Lung (tissue), 12 donors: ENCODE data around the gene CEP70. TPM values are rescaled to one million over a fixed set of nuclear protein-coding genes. Genes with fewer than 3 reads are reported as not detected.

Experiments
- ATAC-seq: fragments of 200-7000 bp; cut with Tn5 transposase; one replicate; pipeline ENCODE4 v1.9.1; 2020; ENCODE audit warnings: moderate number of reproducible peaks; ENCODE audit not compliant: insufficient read depth, low FRiP score
- DNase-seq, 3 donors: peaks; one replicate each; pipeline ENCODE4 v3.0.0-alpha.2; 2013 to 2017
- H3K27ac ChIP-seq, 2 donors: one replicate each; pipeline ENCODE4 v1.5.1; 2013; ENCODE audit warnings: mild to moderate bottlenecking in 2 of 2, moderate library complexity in 2 of 2, control low read depth in 1 of 2, inconsistent platforms in 1 of 2, low read depth in 1 of 2, low read length in 1 of 2
- H3K27me3 ChIP-seq, 3 donors: one replicate each; pipeline ENCODE4 v1.5.1; 2013; ENCODE audit warnings: low read length in 2 of 3; ENCODE audit not compliant: control insufficient read depth in 3 of 3, insufficient read depth in 3 of 3
- H3K36me3 ChIP-seq, 4 donors: one replicate each; pipeline ENCODE4 v1.5.1; 2013; ENCODE audit warnings: low read length in 4 of 4, mild to moderate bottlenecking in 1 of 4, moderate library complexity in 1 of 4; ENCODE audit not compliant: control insufficient read depth in 4 of 4, insufficient read depth in 4 of 4
- H3K4me1 ChIP-seq, 5 donors: one replicate each; pipeline ENCODE4 v1.5.1; 2013; ENCODE audit warnings: low read length in 5 of 5, mild to moderate bottlenecking in 2 of 5, moderate library complexity in 1 of 5; ENCODE audit not compliant: control insufficient read depth in 5 of 5, insufficient read depth in 5 of 5
- H3K4me3 ChIP-seq: one replicate; pipeline ENCODE4 v1.5.1; 2013; ENCODE audit warnings: mild to moderate bottlenecking, control low read depth, moderate library complexity
- H3K9ac ChIP-seq, 2 donors: one replicate each; pipeline ENCODE4 v1.5.1; 2013; ENCODE audit warnings: low read length in 2 of 2, control low read depth in 1 of 2; ENCODE audit not compliant: insufficient read depth in 1 of 2
- H3K9me3 ChIP-seq, 4 donors: one replicate each; pipeline ENCODE4 v1.5.1; 2013; ENCODE audit warnings: low read length in 3 of 4, mild to moderate bottlenecking in 1 of 4, moderate library complexity in 1 of 4; ENCODE audit not compliant: control insufficient read depth in 4 of 4, insufficient read depth in 3 of 4
- CTCF ChIP-seq: IDR thresholded peaks from 2 replicates; pipeline ENCODE4 v1.5.1; 2012; ENCODE audit warnings: mild to moderate bottlenecking; ENCODE audit errors: control extremely low read depth, extremely low read depth
- WGBS, 2 donors: extraction: QIAGEN DNeasy Blood & Tissue Kit; methylation state at CpG; one replicate each; pipeline ENCODE4 v1.1.7; 2013; 5-methylcytosine and 5-hydroxymethylcytosine counted together
- polyA plus RNA-seq, 2 donors: library from polyadenylated mRNA; stranded (reverse); fragments of 200-250 nt; gene quantifications; one replicate each; pipeline ENCODE4 v1.2.1, GENCODE V29; 2013
- total RNA-seq, 2 donors: library from RNA; depleted of rRNA in 1 of 2; stranded (reverse); fragments of >200 nt in 1 of 2; gene quantifications; one replicate each; pipeline ENCODE4 v1.2.1, GENCODE V29; 2014 to 2021
- donor health status: control.
- donor health status: control.
- donor health status: Bipolar disorder and iron deficiency.
- donor health status: healthy.
- donor health status: DM: yes; HTN: yes; CAD: no.

The CEP70 gene
- total and polyA plus RNA-seq, 4 donors, result 19.5 to 137 (median 32.5) TPM

GRCh38 chr3:138587374-138587773 lies 6.7 kb downstream of the CEP70 start:
- no peak for ATAC-seq
- Histone ChIP-seq H3K9me3 (peaks cover 0 to 3% (median 0%) of the 10 kb centered on the region in 4 donors), H3K9ac (no peak overlapping the region), H3K27me3 (no peaks in the 10 kb centered on the region), H3K4me3 (no peak overlapping the region), H3K36me3 (peaks cover 0 to 4% (median 0%) of the 10 kb centered on the region in 4 donors), H3K4me1 (peaks cover 0 to 2% (median 0%) of the 10 kb centered on the region in 5 donors), H3K27ac (no peak overlapping the region)
- TF ChIP-seq CTCF, result no peak
- 98 to 100% methylated on average over 1 of the region's 1 CpG for WGBS, 2 donors
- no peak for DNase-seq

DNA sequence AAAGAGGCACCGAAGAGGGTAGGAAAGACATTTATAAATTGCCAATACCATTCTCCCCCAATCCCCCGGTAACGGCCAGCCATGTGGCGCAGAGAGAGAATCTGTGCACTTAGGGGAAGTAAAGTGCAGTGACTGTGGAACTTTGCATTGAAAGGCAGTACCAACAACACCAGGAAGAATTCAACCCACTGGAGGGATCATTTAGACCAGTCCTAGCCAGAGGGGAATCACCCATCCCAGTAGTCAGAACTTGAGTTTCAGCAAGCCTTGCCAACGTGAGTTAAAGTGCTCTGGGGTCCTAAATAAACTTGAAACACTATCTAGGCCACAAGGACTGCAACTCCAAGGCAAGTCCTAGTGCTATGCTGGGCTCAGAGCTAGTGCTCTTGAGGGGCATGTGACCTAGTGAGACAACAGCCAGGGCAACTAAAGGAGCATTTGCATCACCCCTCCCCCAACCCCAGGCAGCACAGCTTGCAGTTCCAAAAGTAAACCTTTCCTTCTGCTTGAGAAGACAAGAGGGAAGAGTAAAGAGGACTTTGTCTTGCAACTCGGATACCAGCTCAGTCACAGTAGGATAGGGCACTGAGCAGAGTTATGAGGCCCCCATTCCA lies 15.0 kb downstream of the CEP70 start:
- DNase-seq, result no peak
- WGBS, 2 donors, result 84 to 90% methylated on average over 6 of the region's 6 CpGs
- H3K36me3 ChIP-seq, result peaks cover 0 to 4% (median under 1%) of the 10 kb centered on the region in 4 donors
- no peak overlapping the region for H3K9ac ChIP-seq
- no peak for ATAC-seq
- no peak for TF ChIP-seq CTCF
- H3K4me1 ChIP-seq, result peaks cover 0 to 6% (median 0%) of the 10 kb centered on the region in 5 donors
- no peak overlapping the region for H3K4me3 ChIP-seq
- H3K27ac ChIP-seq, result no peak overlapping the region
- H3K9me3 ChIP-seq, result peaks cover 0 to 1% (median 0%) of the 10 kb centered on the region in 4 donors
- no peaks in the 10 kb centered on the region for H3K27me3 ChIP-seq

DNA sequence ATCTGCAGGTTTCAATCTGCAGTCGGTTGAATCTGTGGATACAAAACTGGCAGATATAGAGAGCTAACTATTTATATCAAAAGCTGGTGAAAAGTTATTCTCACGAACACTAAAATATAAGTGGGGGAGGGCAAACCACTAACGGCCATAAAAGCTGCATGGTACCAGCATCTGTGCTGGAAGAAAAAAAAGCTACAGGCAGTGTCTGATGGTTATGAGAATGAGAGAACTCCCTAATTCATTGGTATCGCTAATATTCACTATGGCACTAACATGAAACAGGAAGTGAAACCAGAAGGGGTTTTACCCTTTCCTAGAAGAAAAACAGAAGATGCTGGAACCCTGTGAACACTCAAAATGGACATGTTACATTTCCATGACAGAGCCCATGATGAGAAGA lies 15.9 kb downstream of the CEP70 start:
- DNase-seq (no peak), ATAC-seq (no peak)
- Histone ChIP-seq H3K27me3 (no peaks in the 10 kb centered on the region), H3K9ac (no peak overlapping the region), H3K4me1 (peaks cover 0 to 6% (median 0%) of the 10 kb centered on the region in 5 donors), H3K36me3 (peaks cover 0 to 8% (median 3%) of the 10 kb centered on the region in 4 donors), H3K4me3 (no peak overlapping the region), H3K9me3 (peaks cover 0 to 4% (median under 1%) of the 10 kb centered on the region in 4 donors), H3K27ac (no peak overlapping the region)
- 68 to 83% methylated on average over 4 of the region's 4 CpGs for WGBS, 2 donors
- no peak for TF ChIP-seq CTCF
